GM12891 (cell line): Measurements from ENCODE around the gene BBLN.

Experiments
- POLR2A ChIP-seq: IDR thresholded peaks from 2 replicates; pipeline ENCODE4 v1.6.1; 2011; ENCODE audit warnings: low read depth, low read length, control low read depth
- SPI1 ChIP-seq: IDR thresholded peaks from 2 replicates; pipeline ENCODE4 v1.6.1; 2011; ENCODE audit warnings: low read depth, low read length, control low read depth

- TF ChIP-seq POLR2A (no peak), SPI1 (no peak)
Observed at GRCh38 chr9:128178806-128179431, 18.9 kb downstream of the BBLN start.
